Measurements from ENCODE around the gene TJP3.

TJP3 gene

GRCh38 chr19:3670796-3671679 is 37.1 kb upstream of the TJP3 start:
- DNase-seq = peak; percentile 12 to 22

GRCh38 chr19:3671680-3672574 is 36.3 kb upstream of the TJP3 start:
- DNase-seq = peak; percentile 21 to 31

- no peak for DNase-seq
Measured at GRCh38 chr19:3672575-3672948, 35.6 kb upstream of the TJP3 start.

- DNase-seq = no peak
Measured at GRCh38 chr19:3672993-3673392, 35.2 kb upstream of the TJP3 start.

GRCh38 chr19:3673506-3674439 is 34.4 kb upstream of the TJP3 start:
- no peak for DNase-seq

- no peak for DNase-seq
Measured at GRCh38 chr19:3674784-3675543, 33.2 kb upstream of the TJP3 start.

GRCh38 chr19:3678188-3678587 is 30.0 kb upstream of the TJP3 start:
- no peak for DNase-seq

GRCh38 chr19:3679138-3679537 is 29.0 kb upstream of the TJP3 start:
- DNase-seq = no peak

- DNase-seq = no peak
Measured at GRCh38 chr19:3679581-3679980, 28.6 kb upstream of the TJP3 start.

GRCh38 chr19:3680939-3681338 is 27.2 kb upstream of the TJP3 start:
- no peak for DNase-seq

- DNase-seq = no peak
Measured at GRCh38 chr19:3682286-3682685, 25.9 kb upstream of the TJP3 start.

- DNase-seq = no peak
Measured at GRCh38 chr19:3682741-3683404, 25.3 kb upstream of the TJP3 start.

- no peak for DNase-seq
Measured at GRCh38 chr19:3683405-3684053, 24.7 kb upstream of the TJP3 start.

- DNase-seq = no peak
Measured at GRCh38 chr19:3684054-3684816, 23.9 kb upstream of the TJP3 start.

GRCh38 chr19:3684817-3685410 is 23.3 kb upstream of the TJP3 start:
- DNase-seq = no peak

GRCh38 chr19:3687393-3687773 is 20.8 kb upstream of the TJP3 start:
- no peak for DNase-seq

- peak; percentile 25 to 26 for DNase-seq
Measured at GRCh38 chr19:3687774-3688706, 20.1 kb upstream of the TJP3 start.

Data from stimulated activated CD4-positive, alpha-beta T cell treated with anti-CD3 and anti-CD28 coated beads, Interleukin-4, amount 100 ng/mL, for 4 hours (primary cell).